HG02938 (cell line): ENCODE results near the gene WBP2NL.
"Not testable (repeated sequence)": the region's sequence is repeated elsewhere in the genome, so short reads cannot be mapped to it uniquely, and the experiment has no call there.

Source experiments
- ATAC-seq: cut with Tn5 transposase; IDR thresholded peaks from one replicate; pipeline ENCODE4 v1.9.1; 2021; ENCODE audit warnings: mild to moderate bottlenecking, moderate library complexity; ENCODE audit not compliant: unreplicated experiment

The WBP2NL gene

DNA sequence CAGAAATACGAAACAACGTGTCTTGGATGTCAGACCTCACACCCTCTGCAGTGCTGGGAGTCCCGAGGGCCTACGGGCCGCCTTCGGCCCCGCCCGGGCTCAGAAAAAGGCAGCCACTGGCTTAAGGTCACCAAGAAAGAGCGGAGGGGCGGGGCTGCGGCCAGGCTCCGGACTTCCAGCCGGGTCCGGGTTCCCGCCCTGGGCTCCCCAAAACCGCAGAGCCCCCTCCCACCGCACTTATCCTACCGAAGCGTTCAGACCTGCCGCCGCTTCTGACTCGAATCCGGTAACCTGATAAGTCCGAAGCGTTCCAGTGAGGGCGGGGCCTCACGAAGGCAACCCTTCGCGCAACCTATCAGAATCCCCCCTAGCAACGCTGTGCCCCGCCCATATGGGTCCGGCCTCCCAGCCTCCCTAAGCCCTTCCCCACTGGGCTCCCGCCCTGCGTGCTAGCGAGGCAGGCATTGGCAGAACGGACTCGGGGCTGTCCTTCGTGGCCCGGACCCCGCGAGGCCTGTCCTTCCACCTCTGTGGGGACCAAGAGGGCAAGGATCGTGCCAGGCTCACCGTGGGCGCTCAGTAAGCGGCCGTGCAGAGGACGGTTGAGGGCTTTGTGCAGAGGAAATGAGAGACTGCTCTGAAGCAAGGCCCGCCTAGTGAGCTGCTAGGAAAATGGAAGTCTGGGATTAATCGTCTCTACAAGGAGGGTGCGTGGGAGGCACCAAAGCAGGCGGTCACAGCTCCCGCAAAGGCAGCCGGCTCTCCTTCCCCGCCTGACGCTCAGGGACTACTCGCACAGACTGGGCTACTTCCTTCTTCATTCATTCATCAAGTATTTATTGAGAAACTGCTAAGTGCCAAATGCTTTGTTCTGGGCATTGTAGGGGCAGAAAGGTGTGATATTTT is 72.2 kb downstream of the WBP2NL start, which contains the start of gene NAGA:
TSS of gene NAGA (minus strand) at position 296 of the 906 bp plus-strand sequence. CDS start 515 bp downstream, outside the sequence.
- peak; percentile 81 for ATAC-seq

DNA sequence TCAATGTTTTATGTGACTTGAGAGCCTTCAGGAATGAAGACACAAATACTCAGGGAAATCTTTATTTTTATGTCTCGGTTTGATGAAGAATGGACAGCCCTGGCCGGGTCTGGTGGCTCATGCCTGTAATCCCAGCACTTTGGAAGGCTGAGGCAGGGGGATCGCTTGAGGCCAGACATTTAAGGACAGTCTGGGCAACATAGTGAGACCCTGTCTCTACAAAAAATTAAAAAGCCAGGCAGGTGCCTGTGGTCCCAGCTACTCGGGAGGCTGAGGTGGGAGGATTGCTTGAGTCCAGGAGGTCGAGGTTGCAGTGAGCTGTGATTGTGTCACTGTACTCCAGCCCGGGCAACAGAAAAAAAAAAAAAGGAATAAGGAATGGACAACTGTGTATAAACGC is 72.9 kb downstream of the WBP2NL start:
- ATAC-seq: not testable (repeated sequence)

DNA sequence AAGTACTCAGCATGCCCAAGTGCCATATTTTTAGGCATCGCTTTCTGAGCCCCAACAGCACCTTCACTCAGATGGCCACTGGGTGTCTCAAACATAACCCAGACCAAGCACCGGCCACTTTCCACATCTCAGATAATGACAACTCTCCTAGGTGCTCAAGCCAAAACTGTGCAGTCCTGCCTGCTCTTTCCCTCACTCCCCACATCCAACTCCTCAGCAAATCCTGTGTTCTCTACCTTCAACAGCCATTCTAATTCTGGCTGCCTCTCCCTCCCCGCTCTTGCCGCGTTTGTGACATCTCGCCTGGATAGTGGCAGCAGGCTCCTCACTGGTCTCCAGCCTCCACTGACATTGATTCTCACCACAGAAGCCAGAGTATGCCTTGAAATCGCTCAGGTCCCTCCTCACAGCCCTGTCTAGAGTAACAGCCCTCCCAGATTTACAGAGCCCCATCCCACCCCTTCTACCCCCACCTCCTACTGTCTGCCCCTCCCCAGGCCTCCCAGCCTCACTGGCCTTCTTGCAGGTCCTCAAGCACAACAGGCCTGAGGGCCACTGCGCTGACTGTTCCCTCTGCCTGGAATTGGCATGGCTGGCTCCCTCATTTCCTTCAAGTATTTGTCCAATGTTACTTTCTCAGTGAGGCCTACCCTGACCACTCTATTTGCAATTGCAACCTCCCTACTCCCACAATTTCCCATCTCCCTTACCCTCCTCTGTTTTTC is 74.2 kb downstream of the WBP2NL start:
- ATAC-seq: no peak

DNA sequence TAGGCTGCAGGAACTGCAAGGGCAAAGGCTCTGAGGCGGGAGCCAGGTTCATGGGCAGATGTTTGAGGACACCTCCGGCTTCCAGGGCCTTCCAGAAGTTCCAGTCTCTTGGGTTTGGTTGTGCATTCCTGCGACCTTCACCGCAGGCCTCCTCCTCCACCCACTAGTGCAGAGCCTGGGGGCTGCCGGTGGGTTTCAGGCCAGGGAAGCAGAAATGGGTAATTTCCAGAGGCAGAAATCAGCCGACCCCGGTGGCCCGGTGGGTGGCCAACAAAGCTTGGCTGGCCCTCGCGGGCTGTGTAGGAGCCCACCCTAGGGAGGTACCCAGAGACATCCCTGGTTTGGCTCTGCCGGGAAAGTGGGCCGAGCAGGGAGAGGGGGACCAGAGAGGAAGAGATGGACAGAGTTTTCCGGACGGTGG is 75.0 kb downstream of the WBP2NL start:
- no peak for ATAC-seq

DNA sequence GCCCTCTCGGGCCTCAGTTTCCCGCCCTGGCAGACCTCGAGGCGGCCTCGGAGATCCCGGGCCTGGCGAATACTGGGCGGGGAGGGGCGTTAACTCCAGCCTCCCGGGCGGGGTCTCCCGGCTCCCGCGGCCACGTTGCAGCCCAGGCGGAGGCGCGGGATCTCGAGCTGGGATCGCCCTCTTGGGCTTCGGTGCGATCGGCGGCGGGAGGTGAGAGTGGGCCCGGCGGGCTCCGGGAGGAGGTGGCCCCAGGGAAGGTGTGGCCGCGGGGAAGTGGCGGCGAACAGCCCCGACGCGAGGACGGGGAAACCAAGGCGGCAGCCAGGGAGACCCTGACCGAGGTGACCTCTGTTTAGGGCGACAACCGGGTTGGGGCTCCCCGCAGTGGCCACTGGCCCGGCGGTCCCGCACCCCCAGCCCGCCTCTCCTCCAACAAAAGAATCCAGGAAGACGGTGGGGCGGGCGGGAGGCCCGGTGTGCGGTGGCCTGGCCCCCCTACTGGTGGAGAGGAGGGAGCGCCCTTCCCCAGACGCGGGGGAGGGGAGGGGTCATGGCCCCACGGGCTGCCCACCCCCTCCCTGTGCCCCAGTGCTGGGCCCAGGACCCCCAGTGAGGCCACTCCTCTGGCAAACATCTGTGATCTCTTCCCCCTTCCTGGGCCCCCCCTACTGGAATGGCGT is 75.7 kb downstream of the WBP2NL start, which contains the start of gene PHETA2:
TSS of gene PHETA2 (plus strand) at position 117 of the 680 bp plus-strand sequence. CDS start 3,046 bp downstream, outside the sequence.
- no peak for ATAC-seq

DNA sequence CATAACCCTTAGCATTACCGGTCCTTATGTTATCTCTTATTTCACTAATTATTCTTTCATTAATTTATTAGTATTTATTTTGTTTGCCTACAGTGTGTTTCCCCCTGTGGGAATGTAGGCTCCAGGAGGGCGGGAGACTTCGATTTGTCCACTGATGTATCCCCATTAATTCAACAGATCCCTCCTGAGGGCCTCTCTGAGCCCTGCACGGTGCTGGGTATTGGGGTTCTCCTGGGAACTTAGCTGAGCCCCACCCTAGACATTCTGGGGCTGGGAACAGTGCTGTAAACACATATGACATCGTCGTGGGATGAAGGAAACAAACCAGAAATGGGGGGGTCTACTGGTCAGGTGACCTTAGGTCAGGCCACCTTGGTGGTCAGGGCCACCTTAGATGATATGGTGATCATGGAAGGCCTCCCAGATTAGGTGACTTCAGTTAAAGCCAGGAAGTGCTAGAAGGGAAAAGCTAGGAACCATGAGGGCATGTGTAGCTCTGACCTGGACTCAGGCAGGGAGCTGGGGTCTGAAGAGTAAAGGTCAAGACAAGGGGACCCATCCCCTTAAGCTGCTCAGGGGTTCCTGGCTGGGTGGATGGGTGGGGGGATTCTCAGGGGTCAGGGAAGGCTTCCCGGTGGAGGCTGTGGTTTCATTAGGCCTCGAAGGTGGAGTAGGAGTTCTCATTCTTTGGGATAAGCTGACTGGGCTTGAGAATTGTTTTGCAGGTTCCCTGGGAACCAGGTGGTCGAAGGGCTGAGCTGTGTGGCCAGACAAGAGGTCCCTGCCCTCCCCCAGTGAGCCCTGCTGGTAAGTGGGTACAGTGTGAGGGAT is 76.5 kb downstream of the WBP2NL start:
- no peak for ATAC-seq

DNA sequence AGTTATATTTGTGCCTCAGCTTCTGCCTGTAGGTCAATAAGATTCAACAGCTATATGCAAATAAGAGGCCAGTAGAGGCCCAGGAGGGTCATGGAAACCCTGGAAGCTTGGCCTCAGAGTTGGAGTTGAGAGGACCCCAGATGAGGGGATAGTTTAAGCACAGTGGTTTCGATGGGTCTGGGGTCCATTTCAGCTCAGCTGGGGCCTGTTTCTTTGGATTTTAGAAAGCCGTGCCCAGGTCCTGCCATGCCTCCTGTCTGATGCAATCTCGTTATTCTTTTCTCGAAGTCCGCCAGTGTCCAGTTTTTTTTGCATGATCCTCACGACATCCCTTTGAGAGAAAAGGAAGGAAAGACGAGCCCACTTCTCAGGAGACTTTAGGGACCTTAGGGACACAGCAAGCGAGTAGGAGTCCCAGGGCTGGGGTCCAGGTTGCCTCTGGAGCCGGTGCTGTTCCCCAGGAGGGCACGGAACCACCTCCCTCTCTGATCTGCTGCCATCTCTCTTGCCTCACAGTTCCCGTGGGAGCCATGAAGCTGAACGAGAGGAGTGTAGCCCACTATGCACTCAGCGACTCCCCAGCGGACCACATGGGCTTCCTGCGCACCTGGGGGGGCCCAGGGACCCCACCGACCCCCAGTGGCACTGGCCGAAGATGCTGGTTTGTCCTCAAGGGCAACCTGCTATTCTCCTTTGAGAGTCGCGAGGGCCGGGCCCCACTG is 78.3 kb downstream of the WBP2NL start:
- ATAC-seq: no peak

DNA sequence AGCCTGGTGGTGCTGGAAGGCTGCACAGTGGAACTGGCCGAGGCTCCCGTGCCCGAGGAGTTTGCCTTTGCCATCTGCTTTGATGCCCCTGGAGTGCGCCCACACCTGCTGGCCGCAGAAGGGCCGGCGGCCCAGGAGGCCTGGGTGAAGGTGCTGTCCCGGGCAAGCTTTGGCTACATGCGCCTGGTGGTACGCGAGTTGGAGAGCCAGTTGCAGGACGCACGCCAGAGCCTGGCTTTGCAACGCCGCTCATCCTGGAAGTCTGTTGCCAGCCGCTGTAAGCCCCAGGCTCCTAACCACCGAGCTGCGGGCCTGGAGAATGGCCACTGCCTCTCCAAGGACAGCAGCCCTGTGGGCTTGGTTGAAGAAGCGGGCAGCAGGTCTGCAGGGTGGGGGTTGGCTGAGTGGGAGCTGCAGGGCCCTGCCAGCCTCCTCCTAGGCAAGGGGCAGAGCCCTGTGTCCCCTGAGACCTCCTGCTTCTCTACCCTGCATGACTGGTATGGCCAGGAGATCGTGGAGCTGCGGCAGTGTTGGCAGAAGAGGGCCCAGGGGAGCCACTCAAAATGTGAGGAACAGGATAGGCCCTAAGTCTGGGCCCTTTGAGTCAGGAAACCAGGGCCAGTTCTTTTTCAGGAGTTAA is 79.0 kb downstream of the WBP2NL start:
- ATAC-seq: no peak
